Measurements from ENCODE around the gene FAM83D.

Gene FAM83D

GRCh38 chr20:38931984-38932383, 5.8 kb downstream of the FAM83D start:
- H3K27ac ChIP-seq, result peak overlapping the region in 2 of 21 experiments; percentile 15 to 50
- no peak overlapping the region for H3K4me3 ChIP-seq

- H3K4me3 ChIP-seq, result no peak overlapping the region
- peak overlapping the region in 2 of 21 experiments; percentile 15 to 50 for H3K27ac ChIP-seq
Observed at GRCh38 chr20:38932457-38933120, 6.4 kb downstream of the FAM83D start.

GRCh38 chr20:38934530-38934929, 8.3 kb downstream of the FAM83D start:
- H3K27ac ChIP-seq, result no peak overlapping the region

GRCh38 chr20:38935285-38935684, 9.1 kb downstream of the FAM83D start:
- Histone ChIP-seq H3K27ac (no peak overlapping the region), H3K4me3 (no peak overlapping the region)

More at GRCh38 chr20:38934530-38934929, 8.3 kb downstream of the FAM83D start:
- H3K4me3 ChIP-seq, result no peak overlapping the region

- Histone ChIP-seq H3K27ac (no peak overlapping the region), H3K4me3 (no peak overlapping the region)
Observed at GRCh38 chr20:38935967-38936407, 9.8 kb downstream of the FAM83D start.

GRCh38 chr20:38937000-38937399, 10.8 kb downstream of the FAM83D start:
- Histone ChIP-seq H3K27ac (no peak overlapping the region), H3K4me3 (no peak overlapping the region)

- H3K4me3 ChIP-seq, result no peak overlapping the region
- no peak overlapping the region for H3K27ac ChIP-seq
Observed at GRCh38 chr20:38937978-38938473, 11.8 kb downstream of the FAM83D start.

- H3K4me3 ChIP-seq, result no peak overlapping the region
- H3K27ac ChIP-seq, result no peak overlapping the region
Observed at GRCh38 chr20:38939686-38940085, 13.5 kb downstream of the FAM83D start.

GRCh38 chr20:38940644-38941043, 14.4 kb downstream of the FAM83D start:
- no peak overlapping the region for H3K4me3 ChIP-seq
- no peak overlapping the region for H3K27ac ChIP-seq

- Histone ChIP-seq H3K4me3 (no peak overlapping the region), H3K27ac (no peak overlapping the region)
Observed at GRCh38 chr20:38941726-38942389, 15.6 kb downstream of the FAM83D start.

- no peak overlapping the region for H3K27ac ChIP-seq
Observed at GRCh38 chr20:38945012-38945411, 18.8 kb downstream of the FAM83D start.

GRCh38 chr20:38946836-38947235, 20.6 kb downstream of the FAM83D start:
- Histone ChIP-seq H3K27ac (no peak overlapping the region), H3K4me3 (no peak overlapping the region)

More at GRCh38 chr20:38945012-38945411, 18.8 kb downstream of the FAM83D start:
- H3K4me3 ChIP-seq, result no peak overlapping the region

- no peak overlapping the region for H3K4me3 ChIP-seq
- H3K27ac ChIP-seq, result no peak overlapping the region
Observed at GRCh38 chr20:38947931-38948362, 21.7 kb downstream of the FAM83D start.

GRCh38 chr20:38950254-38950653, 24.0 kb downstream of the FAM83D start:
- no peak overlapping the region for H3K4me3 ChIP-seq
- H3K27ac ChIP-seq, result no peak overlapping the region

GRCh38 chr20:38951611-38952010, 25.4 kb downstream of the FAM83D start:
- Histone ChIP-seq H3K27ac (no peak overlapping the region), H3K4me3 (no peak overlapping the region)

GRCh38 chr20:38952153-38952552, 25.9 kb downstream of the FAM83D start:
- H3K4me3 ChIP-seq, result no peak overlapping the region
- H3K27ac ChIP-seq, result no peak overlapping the region

GRCh38 chr20:38953630-38954340, 27.6 kb downstream of the FAM83D start:
- no peak overlapping the region for H3K4me3 ChIP-seq
- H3K27ac ChIP-seq, result no peak overlapping the region

GRCh38 chr20:38957235-38957876, 31.1 kb downstream of the FAM83D start:
- Histone ChIP-seq H3K27ac (no peak overlapping the region), H3K4me3 (no peak overlapping the region)

- Histone ChIP-seq H3K27ac (no peak overlapping the region), H3K4me3 (no peak overlapping the region)
Observed at GRCh38 chr20:38957915-38958485, 31.8 kb downstream of the FAM83D start.

All from skin epidermis (tissue), 12 donors.